HG02870 (cell line): Measurements from ENCODE around the gene RBFOX1.

Source experiments
- ATAC-seq: cut with Tn5 transposase; IDR thresholded peaks from one replicate; pipeline ENCODE4 v1.9.1; 2021; ENCODE audit warnings: mild to moderate bottlenecking, moderate library complexity; ENCODE audit not compliant: unreplicated experiment

RBFOX1 gene

DNA sequence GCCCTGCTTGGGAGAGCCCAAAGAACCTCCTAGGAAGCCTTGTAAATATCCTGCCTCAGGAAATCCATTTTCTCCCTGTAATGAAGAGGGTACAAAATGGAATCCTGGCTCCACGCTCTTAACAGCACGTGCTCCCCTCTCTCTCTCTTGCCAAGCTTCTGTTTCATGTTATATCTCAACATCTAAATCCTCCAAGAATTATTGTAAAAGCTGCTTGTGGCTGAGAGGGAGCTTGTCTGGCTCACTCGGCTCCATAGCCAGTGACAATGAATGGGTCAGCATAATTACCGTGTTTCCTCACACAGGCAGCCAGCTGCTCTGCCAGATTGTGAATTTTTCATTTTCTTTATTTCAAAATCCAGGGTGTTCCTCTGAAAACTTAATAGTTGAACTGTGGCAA is 317.8 kb downstream of the RBFOX1 start:
- ATAC-seq, result no peak

DNA sequence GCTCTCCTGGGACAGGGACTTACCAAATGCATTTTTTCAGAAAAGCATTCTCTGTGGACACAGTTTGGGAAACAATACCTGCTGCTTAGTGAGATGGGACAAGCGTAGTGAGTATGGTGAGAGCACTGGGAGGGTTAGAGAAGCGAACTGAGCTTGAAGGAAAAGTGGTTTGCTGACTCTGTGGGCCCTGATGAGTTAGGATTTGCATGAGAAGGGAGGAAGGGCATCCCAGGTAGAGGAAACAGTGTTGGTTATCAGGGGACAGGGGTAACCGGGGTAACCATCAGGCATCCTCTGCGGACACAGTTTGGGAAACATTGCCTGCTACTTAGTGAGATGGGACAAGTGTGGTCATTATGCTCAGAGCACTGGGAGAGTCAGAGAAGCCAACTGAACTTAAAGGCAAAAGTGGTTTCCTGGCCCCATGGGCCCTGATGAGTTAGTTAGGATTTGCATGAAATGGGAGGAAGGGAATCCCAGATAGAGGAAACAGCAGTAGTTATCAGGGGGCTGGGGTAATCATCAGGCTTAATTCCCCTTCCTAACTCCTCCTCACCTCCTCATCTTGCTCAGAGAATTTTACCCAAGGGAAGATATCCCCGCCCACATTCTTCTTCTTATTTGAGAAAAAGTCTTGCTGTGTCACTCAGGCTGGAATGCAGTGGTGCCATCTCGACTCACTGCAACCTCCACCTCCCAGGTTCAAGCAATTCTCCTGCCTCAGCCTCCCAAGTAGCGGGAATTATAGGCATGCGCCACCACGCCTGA is 319.3 kb downstream of the RBFOX1 start:
- ATAC-seq, result no peak

DNA sequence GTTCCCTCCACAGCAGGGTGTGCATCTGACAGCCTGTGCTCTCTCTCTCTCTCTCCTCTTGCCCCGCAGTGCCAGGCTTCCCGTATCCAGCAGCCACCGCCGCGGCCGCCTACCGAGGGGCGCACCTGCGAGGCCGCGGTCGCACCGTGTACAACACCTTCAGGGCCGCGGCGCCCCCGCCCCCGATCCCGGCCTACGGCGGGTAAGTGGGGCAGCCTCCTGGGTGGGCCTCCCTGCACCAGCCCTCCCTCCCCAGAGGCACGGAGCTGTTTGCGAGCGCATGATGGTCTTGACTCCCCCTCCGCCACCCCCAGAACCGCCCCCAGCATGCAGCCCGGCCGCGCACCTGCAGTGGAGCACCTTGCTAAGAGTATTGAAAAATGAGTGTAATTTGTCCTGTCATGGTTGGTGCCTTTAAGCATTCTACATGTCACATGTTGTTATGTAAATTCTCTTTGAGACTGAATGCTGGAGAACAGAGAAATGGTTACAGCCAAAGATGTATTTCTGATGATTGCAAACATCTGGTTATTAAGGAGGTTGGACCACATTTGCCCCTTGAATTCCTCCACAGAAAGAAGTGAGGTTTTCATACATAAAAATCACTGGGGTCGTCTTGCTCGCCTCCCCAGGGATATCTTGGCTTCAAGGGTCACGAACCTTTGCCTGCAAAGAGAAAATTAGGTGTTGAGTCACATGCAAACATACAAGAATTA is 321.3 kb downstream of the RBFOX1 start:
- no peak for ATAC-seq

- ATAC-seq, result no peak
Observed at GRCh38 chr16:7675628-7676027, 343.0 kb downstream of the RBFOX1 start.

DNA sequence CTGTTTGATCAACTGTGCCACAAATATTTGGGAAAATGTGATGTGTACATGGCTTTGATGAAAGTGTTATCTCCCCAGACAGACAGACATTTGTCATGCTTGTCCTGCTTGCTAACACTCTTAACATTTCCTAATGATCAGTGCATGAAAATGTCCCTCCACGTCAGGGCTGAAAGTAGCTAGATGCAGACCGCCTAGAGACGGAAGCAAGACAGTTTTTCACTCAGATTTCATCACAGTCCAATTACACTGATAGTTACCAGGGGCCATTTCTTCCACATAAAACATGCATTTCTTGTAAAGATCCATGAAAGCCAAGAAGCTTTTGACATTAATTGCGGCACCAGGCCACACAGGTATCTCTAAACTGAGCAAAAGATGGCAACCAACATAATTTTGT is 347.7 kb downstream of the RBFOX1 start:
- no peak for ATAC-seq

DNA sequence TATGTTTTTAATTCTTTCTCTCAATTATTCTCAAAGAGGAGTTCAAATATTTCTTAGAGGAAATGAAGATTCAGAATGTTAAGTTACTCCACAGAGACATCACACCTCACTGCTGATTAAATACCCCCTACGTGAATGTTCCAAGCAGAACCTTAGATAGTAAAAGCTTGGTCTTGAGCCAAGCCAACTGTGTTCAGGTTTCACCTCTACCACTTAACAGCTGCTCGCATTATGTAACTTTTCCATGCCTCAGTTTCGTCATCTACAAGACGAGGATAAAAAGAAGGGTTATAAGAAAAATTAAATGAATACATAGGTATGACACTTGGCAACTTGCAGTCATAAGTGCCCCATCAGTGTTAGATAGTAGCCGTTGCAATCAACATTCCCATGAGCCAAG is 356.2 kb downstream of the RBFOX1 start:
- ATAC-seq, result no peak

GRCh38 chr16:7689234-7689633 is 356.6 kb downstream of the RBFOX1 start:
- ATAC-seq, result no peak

DNA sequence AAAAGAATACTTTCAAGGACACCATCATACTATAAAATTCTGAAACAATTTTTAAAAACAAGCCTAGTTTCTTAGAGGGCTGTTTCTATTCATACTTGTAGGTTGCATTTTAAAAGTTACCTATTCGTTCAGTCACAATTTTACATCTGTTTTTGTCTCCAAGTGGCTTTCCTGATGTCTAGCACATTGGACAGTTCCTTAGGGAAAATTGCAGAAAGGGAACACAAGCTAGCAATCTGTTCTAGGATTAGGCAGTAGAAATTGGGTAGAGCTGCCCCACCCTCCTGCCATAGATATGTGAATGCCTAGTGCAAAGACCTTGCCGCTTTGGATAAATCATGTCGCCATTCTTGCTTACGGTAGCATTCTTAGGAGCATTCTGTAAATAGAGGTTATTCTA is 358.9 kb downstream of the RBFOX1 start:
- no peak for ATAC-seq

- no peak for ATAC-seq
Observed at GRCh38 chr16:7703672-7704071, 371.0 kb downstream of the RBFOX1 start.

- no peak for ATAC-seq
Observed at GRCh38 chr16:7705885-7706284, 373.2 kb downstream of the RBFOX1 start.

DNA sequence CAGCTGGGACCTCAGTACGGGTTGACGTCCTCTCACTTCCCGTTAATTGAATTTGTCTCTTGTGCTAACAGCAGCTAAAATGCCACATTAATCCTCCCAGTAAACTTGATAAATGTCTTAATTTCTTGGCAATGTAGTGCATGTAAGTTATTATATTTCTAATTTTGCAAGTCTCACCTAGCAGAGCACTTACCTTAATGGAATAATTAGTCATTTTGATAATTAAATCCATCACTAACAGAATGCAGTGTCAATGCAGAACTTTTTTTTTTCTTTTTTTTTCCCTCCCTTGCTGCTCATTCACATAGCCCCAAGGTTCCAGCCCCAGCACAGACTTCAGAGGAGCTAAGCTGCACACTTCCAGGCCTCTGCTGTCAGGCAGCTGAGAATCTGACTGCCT is 376.5 kb downstream of the RBFOX1 start:
- ATAC-seq, result no peak

DNA sequence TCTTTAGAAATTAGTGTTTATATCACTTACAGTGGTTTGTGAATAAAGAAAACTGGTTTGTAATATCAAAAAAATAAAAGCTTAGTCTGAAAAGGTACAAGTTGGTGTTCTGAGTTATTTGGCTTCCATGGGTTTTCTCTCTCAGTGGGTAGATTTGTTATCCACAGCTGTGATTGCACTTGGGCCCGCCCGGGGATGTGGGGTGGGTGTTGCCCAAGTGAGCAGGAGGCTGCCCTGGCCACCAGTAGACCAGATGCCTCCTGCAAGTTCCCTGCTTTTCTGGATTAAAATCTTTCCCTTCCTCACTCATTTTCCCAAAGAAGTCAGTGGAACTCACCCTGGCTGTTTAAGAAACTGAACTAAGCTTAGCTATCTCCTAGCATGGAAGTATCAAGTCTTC is 380.6 kb downstream of the RBFOX1 start:
- ATAC-seq, result no peak

- no peak for ATAC-seq
Observed at GRCh38 chr16:7714775-7715174, 382.1 kb downstream of the RBFOX1 start.

GRCh38 chr16:7716660-7717550 is 384.3 kb downstream of the RBFOX1 start:
- no peak for ATAC-seq

DNA sequence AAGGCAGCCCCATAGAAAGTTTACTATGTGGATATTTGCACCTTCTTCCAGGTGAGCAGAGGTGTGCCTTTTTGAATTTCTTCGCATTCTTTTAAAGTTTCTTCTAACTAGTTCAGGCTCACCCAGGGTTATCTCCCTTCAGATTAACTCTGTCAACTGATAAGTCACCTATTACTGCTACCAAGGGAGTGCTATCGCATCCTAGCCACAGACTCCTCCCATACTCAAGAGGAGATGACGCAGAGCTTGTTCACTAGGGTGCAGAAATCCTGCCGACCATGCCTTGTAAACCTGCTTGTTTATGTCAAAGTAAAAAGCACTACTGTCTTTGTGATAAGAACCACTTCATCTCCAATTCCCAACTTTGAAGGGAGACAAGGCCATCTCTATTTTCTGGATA is 390.1 kb downstream of the RBFOX1 start:
- ATAC-seq, result no peak

GRCh38 chr16:7731141-7731540 is 398.5 kb downstream of the RBFOX1 start:
- no peak for ATAC-seq

DNA sequence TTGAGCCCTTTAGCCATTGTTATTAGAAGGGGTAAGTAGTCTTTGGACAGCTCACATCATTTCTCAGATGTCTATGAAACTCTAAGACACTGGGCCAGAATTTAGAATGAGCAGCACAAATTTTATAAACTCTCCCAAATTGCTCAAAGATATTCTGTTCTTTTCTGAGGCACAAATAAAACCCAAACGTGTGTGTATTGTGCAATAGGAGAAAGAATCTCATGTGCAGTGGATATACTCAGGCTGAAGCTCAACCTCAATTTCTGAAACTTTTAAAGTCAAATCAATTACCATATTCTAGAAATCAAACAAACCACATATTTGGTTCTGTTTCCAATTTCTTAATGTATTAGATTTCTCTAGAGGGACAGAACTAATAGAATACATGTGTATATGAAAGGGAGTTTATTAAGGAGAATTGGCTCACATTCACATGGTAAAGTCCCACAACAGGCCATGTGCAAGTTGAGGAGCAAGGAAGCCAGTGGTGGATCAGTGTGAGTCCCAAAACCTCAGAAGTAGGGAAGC is 403.6 kb downstream of the RBFOX1 start:
- no peak for ATAC-seq

GRCh38 chr16:7742626-7743025 is 410.0 kb downstream of the RBFOX1 start:
- ATAC-seq, result no peak

DNA sequence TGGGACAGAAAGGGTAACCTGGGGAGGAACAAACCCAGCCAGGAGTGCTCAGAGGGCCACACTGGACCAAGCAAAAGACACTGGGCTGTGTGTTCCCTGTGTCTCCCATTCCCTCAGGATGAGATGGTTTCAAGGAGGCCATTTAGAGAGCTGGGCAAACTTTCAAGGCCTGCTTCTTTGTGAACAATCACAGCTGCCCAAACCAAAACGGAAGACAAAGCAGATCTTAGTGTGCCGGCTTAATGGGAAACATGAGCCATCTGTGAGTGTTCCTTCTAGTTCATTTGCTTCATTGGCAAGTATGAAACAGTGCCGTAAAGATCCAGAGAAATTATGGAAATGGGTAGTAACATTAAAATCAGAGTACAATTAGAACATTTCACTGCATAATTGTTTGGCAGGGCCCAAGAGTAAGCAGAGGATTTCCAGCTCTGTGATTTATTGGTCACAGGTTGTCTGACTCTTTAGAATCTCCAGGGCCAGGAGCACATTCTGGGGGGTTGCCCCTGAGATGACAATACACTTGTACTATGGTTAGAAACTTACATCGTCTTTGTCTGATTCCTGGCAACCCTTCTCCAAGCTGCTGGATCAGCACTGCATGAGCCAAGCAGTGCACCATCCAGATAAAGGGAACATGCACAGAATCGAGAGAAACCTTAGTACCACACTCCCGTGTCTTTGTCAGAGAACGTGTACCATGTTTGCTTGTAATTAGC is 412.1 kb downstream of the RBFOX1 start:
- ATAC-seq, result no peak

- no peak for ATAC-seq
Observed at GRCh38 chr16:7745276-7745675, 412.6 kb downstream of the RBFOX1 start.

GRCh38 chr16:7746941-7747340 is 414.3 kb downstream of the RBFOX1 start:
- no peak for ATAC-seq
